Left renal pelvis (tissue), 4 donors: ENCODE measurements around the gene HIVEP2. TPM values are rescaled to one million over a fixed set of nuclear protein-coding genes. Genes with fewer than 3 reads are reported as not detected.
A peak's percentile ranks its signal among the peaks of the same experiment; 100 is the strongest.

Experiments used
- DNase-seq, 4 donors: peaks; one replicate each; pipeline ENCODE4 v3.0.0-alpha.2; 2013; ENCODE audit warnings: low read depth in 4 of 4, low spot score in 3 of 4
- polyA plus RNA-seq, 4 donors: library from polyadenylated mRNA; unstranded; fragments of 120-200 nt; gene quantifications; one replicate each; pipeline ENCODE4 v1.2.1, GENCODE V29; 2013; ENCODE audit not compliant: insufficient read length in 4 of 4

Gene HIVEP2
- polyA plus RNA-seq, 4 donors = 10.2 to 15.8 (median 13.0) TPM

DNA sequence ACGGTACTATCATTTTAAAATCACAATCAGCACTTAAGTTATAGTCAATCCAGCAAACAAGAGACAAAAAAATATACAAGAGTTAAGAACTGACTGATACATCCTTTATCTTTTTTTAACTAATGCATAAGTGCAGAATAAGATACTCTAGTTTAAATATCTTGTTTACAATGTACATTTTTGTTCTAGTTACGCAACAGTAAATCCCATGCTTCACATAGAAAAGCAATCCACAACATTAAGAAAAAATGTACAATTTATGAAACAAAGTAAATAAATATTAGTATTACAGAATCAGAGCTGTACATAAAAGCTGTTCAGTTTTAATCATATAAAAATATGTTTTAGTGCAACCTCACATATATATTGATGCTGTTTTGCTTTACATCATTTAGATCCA, 192.6 kb downstream of the HIVEP2 start:
- no peak for DNase-seq

DNA sequence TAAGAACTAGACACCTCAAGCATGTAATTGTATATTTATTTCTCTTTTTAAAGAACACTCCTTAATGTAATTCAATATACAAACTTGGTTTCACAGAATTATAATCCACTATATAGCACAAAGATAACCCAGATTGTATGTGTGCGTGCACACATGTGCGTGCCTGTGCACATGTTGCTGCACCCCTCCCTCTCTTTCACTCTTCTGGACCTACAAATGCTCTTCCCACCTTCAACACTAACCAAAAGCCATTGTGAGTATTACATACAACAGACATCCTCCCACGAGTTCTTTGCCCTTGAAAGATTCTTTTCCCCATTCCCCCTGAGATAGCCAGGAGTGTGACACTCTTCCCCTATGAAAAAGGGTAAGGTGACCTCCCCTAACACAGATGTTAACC, 193.5 kb downstream of the HIVEP2 start:
- no peak for DNase-seq

DNA sequence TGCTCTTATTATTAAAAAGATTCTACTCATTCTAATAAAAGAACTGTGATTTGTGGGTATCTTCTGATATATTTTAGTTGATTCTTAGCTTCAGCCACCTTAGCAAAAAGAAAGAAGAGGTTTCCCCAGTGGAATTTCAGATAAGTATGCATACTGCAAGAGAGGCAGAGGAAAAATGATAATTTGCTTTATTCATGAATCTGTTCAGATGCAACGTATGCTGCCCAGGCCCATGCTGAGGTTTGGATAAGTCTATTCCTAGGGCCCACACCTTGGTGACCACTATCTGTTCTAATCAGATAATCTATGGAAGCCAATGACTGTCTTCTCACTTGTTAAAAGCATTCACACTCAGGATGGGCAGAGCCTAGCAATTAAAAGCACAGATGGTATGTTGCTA, 194.0 kb downstream of the HIVEP2 start:
- no peak for DNase-seq

DNA sequence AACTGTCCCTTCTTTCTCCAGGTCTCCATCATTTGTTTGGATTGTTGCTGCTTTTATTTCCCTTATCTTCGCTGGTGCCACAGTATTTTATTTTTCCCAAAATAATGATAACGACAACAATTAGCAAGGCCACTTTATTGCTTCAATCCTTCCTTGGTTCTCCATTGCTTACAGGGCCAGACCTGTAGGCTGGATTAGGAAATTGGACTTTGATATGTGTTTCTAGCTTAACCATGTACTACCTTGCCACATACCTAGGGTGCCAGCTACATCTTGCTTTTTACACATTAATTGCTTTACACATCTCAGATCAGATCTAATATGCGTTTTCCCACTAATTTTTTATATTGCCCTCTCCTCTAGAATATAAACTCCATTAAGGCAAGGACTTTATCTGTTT, 195.4 kb downstream of the HIVEP2 start:
- no peak for DNase-seq

DNA sequence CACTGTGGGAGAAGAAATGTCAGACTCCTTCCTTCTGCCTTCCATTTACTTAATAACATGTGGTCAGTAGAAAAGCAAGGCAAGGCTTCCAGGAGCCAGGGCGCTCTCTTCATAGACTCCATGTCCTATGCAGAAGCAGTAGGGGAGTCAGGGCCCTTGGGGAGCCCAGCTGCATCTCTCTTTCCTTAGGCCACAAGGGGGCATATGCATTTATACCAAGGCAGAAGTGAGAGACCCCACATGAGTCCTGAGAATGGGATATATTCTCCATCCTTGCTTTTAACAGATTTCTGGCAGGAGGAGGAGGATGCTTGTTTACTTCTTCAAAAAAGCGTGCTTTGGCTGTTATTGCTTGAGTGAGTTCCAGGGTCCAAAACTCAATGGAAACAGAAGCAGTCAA, 198.5 kb downstream of the HIVEP2 start:
- no peak for DNase-seq

DNA sequence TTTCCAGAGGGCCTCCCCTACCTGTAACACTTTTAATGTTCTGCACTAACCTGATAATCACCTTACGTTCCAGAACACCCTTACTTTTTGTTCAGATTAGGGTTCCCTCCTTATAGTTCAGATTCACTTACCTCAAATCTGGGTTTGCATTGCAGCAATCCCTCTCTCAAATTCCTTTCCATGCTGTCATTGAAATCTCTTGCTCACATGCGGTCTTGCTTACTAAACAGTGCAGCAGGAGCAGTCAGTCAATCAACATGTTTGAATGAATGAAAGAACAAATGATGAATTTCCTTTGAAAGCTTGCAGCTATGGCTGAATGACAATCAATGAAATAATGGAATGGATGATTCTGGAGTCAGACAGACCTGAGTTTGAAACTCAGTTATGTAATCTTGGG, 200.1 kb downstream of the HIVEP2 start:
- DNase-seq = no peak

DNA sequence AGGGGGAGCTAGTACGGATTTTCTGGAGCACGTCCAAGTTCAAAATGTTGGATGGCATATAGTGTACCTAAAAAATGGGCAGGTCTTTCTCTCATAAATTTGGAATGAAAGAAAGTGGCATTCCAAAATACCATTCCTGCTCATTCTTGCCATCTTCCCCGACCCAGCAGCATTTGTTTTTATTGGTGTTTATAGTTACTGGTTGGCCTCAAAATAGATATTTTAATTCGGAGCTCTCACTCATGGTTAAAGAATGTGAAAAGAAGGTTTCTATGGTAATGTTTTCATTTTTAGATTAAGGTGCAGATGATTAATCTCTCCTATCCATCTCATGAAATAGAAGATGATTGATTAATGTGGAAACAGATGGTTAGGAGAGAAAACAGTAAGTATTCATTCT, 204.5 kb downstream of the HIVEP2 start:
- no peak for DNase-seq

DNA sequence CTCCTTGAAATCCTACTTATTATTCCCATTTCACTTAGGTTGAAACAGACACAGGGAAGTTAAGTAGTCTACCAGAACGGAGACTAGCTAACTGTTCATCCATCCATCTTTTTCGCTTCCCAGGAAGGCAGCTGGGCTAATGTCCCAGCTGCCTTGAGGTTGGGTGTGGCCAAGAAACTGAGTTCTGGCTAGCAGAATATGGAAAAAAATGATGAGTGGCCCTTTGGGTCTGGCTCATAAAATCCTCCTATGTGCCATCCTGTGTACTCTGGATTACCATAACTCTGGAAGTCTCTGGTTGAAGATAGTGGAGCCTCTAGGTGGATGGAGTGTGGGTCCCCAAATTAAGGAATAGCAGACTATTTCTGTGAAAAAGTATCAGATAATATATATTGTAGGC, 206.2 kb downstream of the HIVEP2 start:
- DNase-seq = no peak

DNA sequence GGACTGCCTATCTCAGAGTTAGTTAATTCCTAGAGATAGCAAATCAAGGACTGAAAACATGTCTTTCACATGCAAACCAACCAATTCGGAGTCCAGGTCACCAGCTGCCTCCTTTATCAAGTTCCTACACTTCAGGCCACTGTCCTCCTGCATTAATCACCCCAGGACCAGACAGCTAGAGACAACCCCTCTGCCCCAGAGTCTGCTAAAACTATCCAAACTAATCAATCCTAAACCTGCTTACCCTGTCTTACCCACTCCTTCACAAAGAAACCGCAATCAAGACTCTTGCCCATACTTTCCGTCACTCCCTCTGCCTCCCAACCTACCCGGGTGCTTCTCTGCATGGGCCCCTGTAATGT, 207.0 kb downstream of the HIVEP2 start:
- DNase-seq = no peak

DNA sequence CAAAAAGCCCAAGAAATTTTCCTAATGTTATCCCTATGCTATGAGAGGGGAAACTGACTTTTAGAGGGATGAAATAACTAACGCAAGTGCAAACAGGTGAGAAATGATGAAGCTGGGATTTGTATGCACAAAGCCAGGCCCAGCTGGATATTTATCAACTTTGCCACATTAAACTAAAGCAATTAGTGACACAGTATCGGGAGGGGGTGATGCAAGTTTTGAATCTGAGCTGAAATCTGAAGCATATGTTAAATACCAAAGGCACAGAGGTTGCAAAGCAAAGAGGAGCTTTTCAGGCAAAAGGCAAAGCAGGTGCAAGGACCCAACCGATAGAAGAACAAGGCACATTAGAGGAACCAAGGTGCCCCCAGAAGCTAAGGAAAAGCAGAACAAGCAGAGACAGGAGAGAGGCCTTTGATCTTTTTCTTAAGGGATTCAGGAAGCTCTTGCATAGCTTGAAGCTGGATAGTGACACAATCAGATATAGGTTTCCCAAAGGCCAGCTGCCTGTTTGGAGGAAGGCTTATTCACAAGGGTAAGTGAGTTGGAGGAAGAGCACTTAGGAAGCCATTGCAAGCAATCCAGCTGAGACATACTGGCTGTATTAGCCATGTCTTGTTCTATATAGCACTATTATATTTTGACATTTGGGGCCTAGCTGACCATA, 207.5 kb downstream of the HIVEP2 start:
- no peak for DNase-seq

DNA sequence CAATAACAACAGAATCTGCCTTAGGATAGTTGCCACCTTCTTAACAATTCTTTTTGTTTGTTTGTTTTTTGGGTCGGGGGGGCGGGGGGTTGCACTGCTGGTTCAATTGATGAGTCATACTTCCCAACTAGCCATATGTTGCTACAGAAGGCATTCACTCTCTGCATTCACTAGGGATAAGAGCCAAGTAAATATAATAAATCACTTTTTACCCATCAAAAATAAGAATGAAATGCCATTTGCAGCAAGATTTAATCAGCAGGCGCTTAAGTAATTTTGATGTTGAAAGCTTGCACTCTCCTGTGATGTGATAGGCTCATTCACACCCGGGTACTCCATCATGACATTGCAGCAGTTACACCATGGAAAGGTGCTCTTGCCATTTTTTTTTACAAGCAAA, 209.8 kb downstream of the HIVEP2 start:
- DNase-seq = no peak

DNA sequence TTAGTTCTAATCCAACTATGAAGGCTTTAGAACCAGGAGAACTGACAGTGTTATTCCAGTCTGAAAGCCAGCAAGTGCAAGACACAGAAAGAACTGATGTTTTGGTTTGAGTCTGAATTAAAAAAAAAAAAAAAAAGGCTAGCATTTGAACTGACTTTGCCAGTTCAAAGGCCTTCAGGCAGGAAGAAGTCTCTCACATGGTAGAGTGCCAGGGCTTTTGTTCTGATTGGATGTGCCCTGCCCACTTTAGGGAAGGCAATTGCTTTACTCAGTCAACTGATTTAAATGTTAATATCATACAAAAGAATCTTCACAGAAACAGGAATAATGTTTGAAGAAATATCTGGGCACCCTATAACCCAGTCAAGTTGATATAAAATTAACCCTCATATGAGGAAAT, 212.2 kb downstream of the HIVEP2 start:
- DNase-seq = no peak

DNA sequence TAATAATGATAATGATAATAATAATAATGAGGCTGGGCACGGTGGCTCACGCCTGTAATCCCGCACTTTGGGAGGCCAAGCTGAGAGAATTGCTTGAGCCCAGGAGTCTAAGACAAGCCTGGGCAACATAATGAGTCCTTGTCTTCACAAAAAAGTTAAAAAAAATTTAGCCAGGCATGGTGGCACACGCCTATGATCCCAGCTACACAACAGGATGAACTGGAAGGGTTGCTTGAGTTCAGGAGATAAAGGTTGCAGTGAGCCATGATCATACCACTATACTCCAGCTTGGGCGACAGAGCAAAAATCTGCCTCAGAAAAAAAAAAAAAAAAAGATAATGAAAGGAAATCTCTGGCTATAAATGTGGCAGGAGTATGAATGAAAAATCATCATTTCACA, 213.4 kb downstream of the HIVEP2 start:
- no peak for DNase-seq

DNA sequence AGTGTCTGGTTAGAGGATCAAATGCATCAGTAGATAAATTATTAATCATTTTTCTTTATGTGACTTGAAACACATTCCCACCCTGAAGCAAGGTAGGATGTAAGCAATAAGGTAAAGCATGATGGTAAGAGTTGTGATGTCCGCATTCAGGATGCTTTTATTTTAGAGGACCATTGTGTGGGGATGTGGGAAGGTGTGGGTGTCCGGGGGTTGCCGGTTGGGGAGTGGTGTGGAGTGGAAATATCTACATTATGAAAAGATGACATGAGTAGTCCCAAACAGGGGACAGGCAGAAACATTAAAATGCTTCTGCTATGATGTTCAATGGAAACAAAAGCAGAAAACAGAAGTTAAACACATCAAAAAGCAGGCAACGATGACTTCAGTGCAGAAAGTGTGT, 215.4 kb downstream of the HIVEP2 start:
- DNase-seq = no peak

DNA sequence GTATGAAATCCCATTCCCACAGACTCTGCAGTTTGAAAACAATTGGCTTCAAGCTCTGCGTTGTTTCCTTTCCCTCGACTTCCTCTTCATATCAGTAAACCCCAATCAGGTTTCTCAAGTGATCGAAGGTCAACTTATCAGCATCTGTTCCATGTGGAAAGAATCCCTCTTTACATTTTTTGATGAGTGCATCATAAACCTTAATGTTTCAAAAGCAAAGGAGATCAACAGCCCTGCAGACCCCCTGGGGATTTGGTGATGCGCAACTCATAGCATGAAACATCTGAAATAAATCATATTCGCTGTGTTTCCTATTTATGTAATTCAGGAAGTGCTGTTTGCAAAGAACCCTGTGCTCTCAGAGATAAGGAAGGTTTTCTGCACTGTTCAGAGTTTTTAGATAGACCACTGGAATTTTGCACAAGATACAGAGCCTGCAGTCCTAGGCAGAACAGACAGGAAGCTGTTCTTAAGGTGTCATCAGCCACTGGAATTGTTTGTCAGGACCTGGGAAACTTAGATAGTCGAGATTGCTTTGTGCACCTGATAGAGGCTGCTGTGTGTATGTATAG, 216.0 kb downstream of the HIVEP2 start:
- DNase-seq = peak in 1 of 4 donors; percentile 6

DNA sequence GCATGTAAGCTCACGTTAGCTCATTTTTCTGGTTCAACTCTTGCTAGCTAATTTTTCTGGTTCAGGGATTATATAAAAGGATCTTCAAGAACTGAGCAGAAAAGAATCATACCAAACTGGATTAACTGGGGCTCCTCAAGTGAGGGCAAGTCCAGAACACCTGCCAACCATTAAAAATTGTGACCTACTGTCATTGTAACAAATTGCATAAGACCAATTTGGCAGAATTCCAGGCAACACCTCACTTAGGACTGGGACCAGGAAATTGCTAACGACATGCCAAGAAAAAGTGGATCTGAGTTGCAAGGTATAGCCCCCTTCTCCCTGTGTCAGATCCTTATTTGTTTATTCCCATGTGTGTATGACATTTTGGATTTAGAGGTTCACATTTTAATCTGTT, 216.6 kb downstream of the HIVEP2 start:
- DNase-seq = peak in 1 of 4 donors; percentile 24

DNA sequence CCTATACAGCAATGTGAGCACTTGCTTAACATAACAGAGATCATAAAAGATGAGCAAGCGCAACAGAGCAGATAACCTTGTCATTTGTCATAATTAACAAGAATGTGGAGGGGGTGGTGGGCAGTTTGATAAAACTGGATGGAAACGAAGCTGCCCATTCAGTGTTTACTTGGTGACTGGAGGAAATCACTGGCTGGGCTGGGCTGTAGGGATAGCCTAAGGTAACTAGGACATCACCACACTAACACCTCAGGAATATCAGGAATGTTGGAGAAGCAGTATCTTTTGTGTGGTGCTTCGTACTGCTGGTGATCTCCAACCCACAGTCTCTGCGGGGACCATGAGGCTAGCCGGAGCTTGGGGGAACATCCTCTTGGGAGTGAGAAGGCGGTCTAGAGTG, 218.4 kb downstream of the HIVEP2 start:
- DNase-seq = no peak

DNA sequence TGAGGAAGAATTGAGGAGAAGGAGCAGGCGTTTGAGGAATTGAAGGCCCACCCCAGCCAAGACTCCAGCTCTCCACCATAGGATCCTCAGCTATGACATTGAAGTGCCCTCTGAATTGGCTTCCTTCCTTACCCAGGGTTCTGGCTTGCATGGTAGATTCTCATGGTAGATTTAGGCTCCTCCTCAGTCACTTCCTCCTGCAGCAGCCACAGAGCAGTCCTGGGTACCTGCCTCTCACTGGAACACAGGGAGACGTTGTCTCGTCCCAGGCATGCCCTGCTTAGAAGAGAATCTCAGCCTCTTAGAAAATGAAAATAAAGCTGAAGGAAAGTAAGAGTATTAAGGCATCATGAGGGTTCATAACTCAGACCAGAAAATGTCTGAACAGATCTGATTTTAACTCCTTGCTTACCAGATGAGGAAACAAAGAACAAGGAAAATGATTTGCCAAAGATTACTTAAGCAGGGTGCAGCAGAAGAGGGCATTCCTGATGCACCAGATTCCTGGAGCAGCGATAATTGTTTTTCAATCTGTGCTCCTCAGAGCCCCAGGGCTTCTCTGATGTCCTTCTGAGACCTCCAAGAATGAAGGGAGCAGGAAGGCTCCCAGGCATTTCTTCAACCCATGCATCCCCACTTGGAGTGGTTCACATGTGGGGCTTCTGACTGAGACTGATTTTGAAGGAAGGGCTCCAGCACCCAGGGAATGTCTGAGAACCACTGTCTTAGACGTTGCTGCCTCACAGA, 219.8 kb downstream of the HIVEP2 start:
- DNase-seq = no peak

DNA sequence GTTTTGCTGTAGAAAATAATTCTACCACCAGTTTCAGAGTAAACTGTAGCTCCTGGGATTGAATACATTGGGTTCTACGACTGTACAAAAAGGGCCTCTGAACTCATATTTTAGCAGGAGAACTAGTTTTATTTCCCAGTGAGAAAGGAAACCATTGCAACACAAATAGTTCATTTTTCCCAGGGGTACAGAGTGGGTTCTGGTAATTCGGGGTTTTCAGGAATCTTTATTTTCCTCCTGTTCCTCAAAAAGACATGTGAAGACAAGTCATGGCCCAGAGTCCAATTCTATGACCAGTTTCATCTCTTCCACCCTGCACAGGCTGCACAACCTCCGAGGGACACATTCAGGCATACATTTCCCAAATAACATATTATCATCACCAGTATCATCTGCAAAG, 222.1 kb downstream of the HIVEP2 start:
- DNase-seq = no peak

DNA sequence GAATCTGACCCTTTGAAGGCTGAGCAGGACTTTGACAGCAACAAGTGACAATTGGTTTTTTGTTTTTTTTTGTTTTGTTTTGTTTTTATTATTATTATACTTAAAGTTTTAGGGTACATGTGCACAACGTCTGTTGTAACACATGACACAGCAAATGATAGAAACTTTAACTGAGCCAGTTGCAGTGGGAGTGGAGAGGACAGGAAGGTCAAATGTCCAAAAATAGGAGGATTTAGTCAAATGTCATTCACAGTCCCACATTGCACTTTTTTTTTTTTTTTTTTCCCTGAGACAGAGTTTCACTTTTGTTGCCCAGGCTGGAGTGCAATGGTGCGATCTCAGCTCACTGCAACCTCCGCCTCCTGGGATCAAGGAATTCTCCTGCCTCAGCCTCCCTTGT, 223.0 kb downstream of the HIVEP2 start:
- no peak for DNase-seq

DNA sequence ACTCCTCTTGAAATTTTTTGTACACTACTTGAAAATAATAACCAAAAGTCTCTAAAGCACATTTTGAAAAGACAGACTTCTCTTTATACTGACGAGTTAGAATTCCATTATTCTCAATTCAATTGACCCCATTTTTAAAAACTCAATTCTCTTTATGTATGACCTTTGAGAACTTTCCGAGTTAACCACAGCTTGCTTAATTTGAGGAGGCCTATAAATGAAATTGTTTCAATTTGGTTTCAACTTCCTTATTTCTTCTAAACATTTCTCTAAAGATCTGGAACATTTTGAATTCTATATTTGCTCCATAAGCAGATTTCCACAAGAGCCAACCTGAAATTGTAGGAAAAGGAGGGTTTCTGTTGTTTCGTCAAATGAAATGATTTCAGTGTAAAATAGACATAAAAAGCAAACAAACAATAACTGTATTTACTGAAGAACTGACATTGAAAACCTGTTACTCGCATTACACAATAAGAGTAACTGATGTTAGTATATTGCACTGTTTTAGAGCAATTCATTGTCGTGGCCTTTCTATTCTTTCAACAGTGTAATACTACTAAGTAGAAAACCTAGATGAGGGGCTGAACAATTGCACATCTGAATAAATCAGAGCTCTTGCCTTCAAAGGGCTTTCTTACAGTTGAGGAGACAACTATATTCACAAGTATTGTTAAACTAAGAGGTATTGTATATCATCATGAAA, 223.6 kb downstream of the HIVEP2 start:
- DNase-seq = no peak
